ENCODE results near the gene RHOF.

DNA sequence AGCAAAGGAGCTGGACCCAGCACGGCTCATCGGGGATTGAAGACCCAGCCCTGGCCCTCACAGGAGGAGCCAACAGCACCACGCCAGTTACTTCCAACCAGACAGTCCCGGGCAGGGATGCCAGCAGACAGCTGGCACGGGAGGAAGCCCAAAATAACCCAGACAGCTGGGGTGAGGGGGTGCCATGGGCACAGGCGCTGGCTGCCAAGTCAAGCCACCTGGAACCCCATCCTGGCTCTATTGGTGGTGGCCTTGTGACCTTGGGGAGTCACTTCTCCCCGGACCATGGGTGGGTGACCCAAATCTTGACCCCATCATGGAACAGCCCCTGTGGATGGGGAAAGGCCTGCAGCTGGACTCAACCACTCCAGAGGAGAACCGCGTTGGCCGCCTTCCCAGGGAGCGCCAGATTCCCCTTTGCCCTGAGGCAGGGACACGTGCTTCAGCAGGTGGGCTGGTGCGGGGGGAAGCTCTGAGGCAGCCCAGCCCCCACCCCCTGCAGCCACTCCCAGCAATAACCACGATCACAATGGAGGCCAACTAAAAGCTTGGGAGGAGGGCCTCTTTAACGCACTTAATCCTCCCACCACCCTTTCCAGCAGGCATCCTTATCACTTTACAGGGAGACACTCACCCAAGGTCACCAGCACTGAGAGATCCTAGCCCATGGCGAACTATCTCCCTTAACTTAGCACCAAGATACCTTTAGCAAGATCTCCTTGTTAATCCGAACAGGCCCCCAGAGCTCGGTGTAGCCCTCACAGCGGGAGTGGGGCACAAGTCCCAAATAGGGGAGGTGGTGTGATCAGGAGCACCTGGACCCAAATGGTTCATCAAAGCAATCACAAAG, 4.7 kb upstream of the RHOF start:
- TF ChIP-seq, protein P1, sequence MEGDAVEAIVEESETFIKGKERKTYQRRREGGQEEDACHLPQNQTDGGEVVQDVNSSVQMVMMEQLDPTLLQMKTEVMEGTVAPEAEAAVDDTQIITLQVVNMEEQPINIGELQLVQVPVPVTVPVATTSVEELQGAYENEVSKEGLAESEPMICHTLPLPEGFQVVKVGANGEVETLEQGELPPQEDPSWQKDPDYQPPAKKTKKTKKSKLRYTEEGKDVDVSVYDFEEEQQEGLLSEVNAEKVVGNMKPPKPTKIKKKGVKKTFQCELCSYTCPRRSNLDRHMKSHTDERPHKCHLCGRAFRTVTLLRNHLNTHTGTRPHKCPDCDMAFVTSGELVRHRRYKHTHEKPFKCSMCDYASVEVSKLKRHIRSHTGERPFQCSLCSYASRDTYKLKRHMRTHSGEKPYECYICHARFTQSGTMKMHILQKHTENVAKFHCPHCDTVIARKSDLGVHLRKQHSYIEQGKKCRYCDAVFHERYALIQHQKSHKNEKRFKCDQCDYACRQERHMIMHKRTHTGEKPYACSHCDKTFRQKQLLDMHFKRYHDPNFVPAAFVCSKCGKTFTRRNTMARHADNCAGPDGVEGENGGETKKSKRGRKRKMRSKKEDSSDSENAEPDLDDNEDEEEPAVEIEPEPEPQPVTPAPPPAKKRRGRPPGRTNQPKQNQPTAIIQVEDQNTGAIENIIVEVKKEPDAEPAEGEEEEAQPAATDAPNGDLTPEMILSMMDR (IDR thresholded peaks at IDR 0.05) = peak in 1 of 4 experiments; percentile 17
- TF ChIP-seq POLR2A (IDR thresholded peaks at IDR 0.05) (no peak), POLR2AphosphoS5 (IDR thresholded peaks at IDR 0.05) (peak; percentile 32), EP300 (IDR thresholded peaks at IDR 0.05) (no peak)

Data from gastroesophageal sphincter (tissue), 3 donors.